ENCODE results near the gene AGXT2.
"Not testable (repeated sequence)": the region's sequence is repeated elsewhere in the genome, so short reads cannot be mapped to it uniquely, and the experiment has no call there.

Gene AGXT2

DNA sequence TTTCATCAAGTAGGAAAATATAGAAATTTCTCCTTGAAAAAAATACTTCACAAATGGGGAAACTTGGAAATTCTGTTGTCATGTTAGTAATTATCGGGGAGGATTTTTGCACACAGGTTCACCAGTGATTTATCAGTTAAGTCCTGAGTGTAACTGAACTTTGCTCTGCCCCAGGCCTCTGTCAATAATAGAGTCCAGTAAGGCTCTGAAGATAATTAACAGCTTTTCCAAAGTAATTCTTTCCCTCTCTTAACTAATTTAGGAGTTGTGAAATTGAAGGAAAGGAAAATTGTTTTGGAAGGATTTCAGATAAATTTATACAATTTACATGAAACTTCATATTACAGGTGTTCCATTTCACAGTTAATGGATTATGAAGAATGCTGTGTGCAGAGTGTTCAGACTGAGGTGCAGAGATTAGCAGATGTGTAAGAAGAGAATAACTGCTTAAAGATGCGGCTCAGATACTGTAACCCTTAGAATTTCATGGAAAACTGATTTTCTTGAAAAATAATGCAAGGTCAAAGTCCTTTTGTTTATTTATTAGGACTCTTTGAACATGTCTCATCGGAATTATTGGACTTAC, 2.9 kb upstream of the AGXT2 start:
- no peak for DNase-seq

DNA sequence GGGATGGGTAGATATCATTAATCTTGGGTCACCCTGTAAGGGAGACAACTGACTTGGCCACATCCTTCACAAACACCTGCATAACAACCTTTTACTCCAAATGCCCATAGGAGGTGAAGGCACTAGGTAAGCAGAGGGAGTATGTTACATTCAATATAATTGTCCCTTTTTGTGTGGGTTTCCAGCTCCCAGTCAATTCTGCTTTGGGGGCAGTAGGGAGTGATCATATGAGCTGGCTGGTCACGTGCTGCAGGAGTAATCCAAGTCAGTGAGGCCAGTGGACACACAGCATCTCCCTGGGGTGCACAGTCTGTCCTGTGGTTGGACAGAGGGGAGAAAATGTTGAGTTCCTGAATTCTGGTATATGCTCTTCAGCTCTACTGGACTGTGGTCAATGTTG, 1.2 kb upstream of the AGXT2 start:
- no peak for DNase-seq

DNA sequence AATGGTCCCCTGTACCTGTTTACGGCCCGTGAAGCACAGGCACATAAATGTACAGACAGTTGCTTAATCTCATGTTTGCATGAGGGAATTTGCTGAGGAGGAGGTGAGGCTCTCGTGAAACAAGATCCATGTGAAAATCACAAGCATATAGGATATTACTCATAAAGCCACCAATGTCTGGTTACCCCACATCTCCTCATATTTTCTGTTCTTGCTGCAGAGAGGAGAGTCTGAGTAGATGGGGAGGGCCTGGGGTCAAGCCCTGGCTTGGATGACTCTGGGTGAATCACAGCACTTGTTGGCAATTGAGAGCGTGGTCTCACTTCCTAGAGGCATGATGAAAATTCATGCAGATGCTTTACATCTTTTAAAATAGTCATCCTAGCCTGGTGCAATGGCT, 975 bp downstream of the AGXT2 start:
- no peak for DNase-seq

DNA sequence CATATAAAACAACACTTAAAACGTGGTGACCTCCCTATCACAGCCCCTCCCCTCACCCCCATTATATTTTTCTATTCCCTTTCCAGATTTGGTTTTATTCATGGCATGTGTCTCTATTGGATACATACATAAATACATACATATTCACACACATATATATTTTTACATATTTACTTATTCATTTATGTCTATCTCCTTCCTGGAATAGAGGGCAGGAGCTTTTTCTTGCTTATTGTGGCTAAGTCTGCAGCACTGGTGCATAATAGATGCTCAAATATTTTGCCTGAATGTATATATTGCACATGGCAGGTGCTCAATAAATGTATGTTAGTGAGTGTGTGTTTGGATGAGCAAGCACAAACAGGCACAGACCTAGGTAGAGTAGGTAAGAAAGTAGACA, 2.5 kb downstream of the AGXT2 start:
- DNase-seq = no peak

- DNase-seq = no peak
Measured at GRCh38 chr5:35044649-35045048, 3.1 kb downstream of the AGXT2 start.

DNA sequence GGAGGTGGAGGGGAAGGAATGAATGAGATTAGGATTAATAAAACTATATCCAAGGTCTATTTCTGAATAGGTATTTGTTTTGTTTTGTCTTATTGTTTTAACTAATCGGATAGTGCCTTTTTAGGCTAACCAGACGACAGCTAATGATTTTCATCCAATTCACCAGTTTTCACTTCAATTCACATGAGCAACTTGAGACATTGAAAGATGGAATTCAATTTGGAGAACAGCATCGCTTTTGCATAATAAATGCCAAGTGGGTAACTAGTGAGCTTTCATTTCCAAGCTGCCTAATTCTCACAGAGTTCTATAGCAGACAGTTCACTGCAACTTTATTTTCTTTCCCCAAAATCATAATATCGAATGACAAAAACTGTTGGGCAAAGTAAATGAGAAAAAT, 5.0 kb downstream of the AGXT2 start:
- no peak for DNase-seq

DNA sequence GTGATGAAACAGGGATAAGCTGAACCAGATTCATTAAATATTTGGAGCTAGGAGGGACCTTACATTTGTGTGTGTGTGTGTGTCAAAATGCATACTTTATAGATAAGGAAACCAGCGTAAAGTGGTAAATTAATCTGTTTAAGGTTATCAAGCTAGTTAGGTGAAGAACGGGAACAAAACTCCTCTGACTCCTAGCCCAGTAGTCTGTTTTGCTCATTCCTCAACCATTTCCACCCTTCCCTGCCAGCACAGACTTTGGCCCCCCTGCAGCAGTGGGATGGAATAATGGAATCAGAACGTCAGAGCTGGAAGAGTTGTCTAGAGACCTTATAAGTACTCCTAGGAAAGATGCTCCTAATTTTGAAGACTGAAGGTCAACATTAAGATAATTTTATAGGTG, 6.5 kb downstream of the AGXT2 start:
- no peak for DNase-seq

DNA sequence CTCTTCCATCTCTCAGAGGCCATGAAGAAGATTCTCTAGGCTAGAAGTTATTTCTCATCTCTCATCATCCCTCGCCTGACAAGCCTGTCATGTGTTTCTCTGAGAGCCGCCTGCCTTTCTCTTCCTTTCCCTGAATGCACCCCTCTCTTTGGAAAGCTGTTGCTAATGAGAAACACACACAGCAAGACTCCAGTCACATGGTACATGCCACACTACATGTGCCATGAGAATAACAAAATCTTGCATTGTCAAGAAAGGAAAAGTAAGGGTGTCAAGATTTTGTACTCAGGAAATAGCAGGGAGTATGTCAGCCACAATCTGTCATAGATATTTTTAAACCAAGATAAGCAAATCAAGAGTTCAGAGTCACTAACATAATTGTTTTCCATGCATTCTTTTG, 8.9 kb downstream of the AGXT2 start:
- DNase-seq = no peak

DNA sequence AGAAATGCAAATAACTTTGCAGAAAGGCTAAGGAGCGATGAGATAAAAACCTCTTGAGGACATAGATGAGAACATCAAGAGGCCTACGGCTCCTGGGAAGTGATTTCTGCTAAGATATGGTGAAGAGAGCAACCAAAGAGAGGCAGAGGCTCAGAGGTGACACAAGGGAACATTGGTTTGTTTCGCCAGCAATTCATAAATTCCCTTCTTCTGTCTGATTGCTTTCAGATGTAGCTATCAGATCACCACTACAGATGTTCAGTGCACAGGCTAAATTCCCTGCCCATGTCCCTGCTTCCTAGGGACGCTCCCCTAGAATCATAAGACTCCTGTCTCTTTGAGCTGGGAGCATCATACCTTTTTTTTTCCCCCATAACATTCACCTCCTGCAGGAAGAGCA, 11.2 kb downstream of the AGXT2 start:
- DNase-seq = no peak

- not testable (repeated sequence) for DNase-seq
Measured at GRCh38 chr5:35035929-35036328, 11.8 kb downstream of the AGXT2 start.

DNA sequence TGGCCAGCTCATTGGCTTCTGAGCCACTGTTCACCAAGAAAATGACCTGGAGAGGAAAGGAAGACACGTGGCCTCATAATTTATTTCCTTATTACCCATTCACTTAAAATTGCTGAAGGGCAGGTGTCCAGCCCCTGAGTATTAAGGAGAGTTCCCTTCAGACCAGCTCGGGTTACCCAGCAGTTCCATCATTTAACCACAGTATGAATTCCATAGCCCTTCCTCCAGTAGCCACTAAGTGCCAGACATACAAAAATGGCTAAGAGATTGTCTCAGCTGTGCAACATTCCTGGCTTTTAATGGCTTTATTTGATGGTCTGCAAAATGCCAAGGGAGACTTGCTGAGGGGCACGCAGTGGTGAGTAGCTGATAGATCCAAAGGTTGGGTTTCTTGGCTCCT, 12.5 kb downstream of the AGXT2 start:
- no peak for DNase-seq

DNA sequence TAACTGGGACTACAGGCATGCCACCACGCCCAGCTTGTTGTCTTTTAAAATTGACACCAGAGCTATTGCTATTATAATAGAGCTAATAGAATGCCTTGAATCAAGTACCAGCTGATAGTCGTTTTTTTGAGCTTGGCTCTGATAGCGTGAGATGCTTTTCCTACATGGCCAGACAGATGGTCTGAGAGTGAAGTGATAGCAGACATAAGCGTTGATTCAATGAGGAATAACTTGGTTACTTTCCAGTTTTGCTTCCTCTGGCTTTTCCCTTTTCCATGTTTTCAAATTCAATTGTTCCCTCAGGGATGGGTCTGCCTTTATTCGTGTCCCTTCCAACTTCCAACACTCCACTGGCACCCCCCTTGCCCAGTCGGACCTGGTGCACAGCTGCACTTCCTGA, 15.4 kb downstream of the AGXT2 start:
- DNase-seq = no peak

GRCh38 chr5:35031276-35031675, 16.5 kb downstream of the AGXT2 start:
- DNase-seq = no peak

DNA sequence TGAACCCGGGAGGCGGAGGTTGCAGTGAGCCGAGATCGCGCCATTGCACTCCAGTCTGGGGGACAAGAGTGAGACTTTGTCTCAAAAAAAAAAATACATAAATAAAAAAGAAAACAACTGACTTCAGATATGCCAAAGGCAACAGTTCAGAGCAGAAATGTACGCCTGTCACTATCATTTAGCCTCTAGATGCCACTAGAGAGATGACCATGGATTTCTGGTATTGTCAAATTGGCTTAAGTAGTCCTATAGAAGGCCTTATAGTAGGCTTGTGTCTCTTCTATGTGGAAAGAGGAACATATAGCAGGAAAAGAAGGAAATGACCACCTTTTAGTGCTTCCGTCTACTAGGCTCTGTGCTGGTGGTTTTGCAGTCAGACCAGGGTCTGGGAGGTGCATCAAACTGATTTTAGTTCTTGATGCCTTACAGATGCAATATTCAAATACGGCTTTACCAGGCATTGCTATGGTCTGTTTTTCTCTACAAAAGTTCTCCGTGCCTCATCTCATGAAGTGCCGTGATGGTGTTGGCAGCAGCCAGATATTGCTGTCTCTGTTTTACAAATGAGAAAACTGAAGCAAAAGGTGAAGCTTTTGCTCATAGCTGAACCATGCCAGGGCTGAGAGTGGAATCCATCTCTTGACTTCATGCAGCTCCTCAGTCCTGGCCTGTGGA, 17.2 kb downstream of the AGXT2 start:
- no peak for DNase-seq

DNA sequence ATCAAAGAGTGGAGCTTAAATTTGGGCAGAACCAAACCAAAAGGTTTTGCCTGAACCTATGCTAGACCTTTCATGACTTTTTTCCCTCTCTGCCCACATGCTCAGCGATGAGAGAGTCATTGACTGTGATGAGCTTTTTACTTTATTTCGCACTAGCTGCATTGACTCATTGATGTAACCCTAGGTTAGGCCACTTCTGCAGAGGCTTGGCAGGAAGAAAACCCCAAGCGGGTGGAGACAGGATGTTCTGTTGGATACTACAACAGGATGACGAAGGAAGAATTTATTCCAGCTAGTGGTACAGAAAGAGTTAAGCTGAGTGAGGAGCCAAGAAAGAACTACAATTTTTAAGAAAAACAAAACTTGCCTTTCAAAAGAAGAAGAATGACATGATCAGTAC, 18.4 kb downstream of the AGXT2 start:
- DNase-seq = no peak

- DNase-seq = no peak
Measured at GRCh38 chr5:35026941-35027340, 20.8 kb downstream of the AGXT2 start.

GRCh38 chr5:35026280-35026840, 21.4 kb downstream of the AGXT2 start:
- DNase-seq = no peak

GRCh38 chr5:35024911-35025510, 22.7 kb downstream of the AGXT2 start:
- no peak for DNase-seq

DNA sequence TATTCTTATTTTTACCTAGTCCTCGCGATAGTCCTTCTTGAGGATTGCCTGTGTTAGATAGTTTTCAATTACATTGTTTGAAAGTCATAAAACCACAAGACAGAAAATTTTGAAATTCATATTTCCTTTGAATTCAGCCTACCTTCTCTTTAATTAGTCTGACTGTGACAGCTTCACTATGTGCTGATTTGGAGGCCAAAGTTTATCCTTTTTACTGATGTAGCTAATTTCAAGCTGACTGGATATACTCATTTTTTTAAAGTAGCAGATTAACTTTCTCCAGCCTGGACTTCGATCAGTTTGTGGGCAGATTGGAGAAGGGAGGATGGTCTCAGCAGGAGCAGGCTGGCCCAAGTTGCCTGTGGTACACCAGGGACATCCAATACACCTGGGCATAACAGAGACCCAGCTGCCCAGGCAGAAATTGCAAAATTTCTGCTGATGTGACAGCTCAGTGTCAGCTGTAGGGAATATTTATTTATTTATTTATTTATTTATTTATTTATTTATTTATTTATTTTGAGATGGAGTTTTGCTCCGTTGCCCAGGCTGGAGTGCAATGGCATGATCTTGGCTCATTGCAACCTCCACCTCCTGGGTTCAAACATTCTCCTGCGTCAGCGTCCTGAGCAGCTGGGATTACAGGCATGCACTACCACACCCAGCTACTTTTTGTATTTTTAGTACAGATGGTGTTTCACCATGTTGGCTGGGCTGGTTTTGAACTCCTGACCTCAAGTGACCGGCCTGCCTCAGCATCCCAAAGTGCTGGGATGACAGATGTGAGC, 24.2 kb downstream of the AGXT2 start:
- no peak for DNase-seq

DNA sequence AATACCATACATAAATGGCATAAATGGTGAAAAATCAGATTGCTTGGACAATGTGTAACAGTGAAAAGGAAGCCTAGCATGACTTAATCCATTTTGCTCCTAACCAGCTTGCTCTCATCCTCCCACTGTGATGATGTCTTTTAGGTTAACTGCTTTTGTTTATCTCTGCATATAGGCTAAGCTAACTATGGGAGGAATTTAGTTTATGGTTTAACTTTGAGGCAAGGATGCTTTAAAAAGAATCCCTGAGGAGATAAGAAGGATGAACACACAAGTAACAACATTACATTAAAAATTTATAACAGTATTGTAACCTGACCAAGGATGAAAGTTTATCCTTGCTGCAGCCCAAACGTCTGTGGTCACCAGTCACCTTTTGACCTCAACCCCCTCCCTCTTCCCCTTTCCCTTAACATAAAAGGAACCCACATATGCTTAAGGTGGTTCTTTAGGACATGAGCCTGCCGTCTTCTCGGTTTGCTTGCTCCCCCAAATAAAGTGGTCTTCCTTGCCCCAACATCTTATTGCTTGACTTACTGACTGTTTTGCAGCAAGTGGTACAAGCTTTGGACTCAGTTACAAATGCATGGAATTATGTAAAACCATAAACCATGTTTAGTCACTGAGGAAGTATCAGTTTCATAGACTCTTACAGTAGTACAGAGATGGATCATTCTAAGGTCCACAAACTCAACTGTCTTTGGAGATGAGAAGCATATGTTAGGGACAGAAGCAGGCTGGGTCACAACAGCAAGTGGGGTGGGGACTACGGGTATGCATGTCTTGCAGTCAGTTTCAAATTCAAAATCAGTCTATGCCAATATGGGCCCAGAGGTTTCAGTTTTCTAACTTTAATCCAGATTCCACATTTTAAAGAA, 31.3 kb downstream of the AGXT2 start:
- no peak for DNase-seq

DNA sequence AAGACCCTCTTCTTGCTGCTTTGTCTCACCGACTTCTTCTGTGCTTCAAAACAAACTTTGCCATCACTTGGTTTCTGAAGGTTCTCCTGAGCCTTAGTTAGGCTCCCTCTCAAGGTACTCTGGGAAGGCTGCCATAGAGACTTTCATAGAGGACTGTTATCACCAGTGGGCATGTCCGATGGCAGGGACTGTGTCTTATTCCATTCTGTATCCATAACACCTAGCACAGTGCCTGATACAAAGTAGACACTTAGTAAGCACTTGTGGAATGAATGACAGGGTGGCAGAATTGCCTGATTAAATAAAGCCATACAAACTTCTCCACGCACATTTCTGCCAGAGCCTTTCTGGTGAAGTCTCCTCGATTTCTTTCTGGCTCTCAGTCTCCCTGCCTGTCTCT, 32.7 kb downstream of the AGXT2 start:
- no peak for DNase-seq

DNA sequence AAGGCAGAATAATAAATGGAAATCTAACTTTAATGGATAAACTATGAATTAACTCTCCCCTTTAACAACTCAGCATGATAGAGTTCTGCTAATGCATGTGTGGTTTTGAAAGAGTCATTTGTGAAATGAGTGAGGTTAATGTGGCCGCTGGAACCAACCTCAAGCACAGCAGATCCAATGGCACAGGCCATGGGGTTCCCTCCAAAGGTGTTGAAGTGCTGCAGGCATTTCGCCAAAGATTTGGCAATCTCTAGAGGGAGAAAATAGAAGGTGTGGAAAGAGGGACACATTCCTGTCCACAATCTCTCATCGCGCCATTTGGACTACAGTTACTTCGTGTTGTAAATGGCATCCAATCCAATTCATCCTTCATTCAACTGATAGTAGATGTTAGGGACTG, 35.0 kb downstream of the AGXT2 start:
- DNase-seq = no peak

DNA sequence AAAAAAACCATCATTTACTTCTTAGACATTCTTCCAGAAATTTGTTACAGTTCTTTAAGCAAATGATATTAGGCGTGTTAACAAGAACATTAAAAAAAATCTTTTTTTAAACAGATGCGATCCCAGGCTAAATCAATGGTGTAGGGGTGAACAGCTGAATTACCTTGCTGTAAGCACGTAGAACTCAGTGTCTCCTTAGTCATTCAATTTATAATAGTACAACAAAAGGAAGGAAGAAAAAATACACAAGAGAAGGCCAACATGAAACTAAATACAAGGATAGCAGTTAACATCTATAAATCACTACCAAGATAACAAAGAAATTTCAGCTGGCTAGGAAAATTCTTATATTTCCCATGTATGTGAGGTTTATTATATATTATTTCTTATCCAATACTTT, 35.4 kb downstream of the AGXT2 start:
- DNase-seq = no peak

All from effector CD4-positive, alpha-beta T cell (primary cell).